A549 (cell line): Measurements from ENCODE around the gene TMLHE. TPM values are rescaled to one million over a fixed set of nuclear protein-coding genes. Genes with fewer than 3 reads are reported as not detected.
A peak's percentile ranks its signal among the peaks of the same experiment; 100 is the strongest.
"Not testable (repeated sequence)": the region's sequence is repeated elsewhere in the genome, so short reads cannot be mapped to it uniquely, and the experiment has no call there.

Experiments used
- ATAC-seq, 2 experiments: fragments of 200-7000 bp in 1 of 2; fragments of >200 bp in 1 of 2; cut with Nextera tagmentation in 1 of 2; cut with Tn5 transposase in 1 of 2; 3 replicates each; pipeline versions ENCODE4 v1.8.0 to v1.9.1; 2018 to 2020; ENCODE audit warnings: mild to moderate bottlenecking in 1 of 2, moderate library complexity in 1 of 2
- CTCF ChIA-PET: fragments of 300-600 bp; sonication (Branson Sonifier 250); formaldehyde crosslinking; extraction: SDS; loops from one replicate; lab custom pipeline; 2021; ENCODE audit warnings: antibody characterized with exemption, inconsistent platforms; lab: Yijun Ruan, JAX
- POLR2A ChIA-PET: fragments of 350-600 bp; formaldehyde crosslinking; extraction: SDS; loops from one replicate; lab custom pipeline; 2021; ENCODE audit warnings: antibody characterized with exemption, inconsistent platforms; lab: Yijun Ruan, JAX
- DNase-seq, 2 experiments: peaks; one replicate each; pipeline versions ENCODE4 v3.0.0 to v3.0.0-alpha.2; 2011 to 2016; ENCODE audit warnings: low read depth in 1 of 2, low spot score in 1 of 2
- FAIRE-seq: peaks from 2 replicates; lab custom pipeline; 2011; peaks lifted over from hg19 to GRCh38; lab: Jason Lieb, UNC
- H3K27ac ChIP-seq, 2 experiments: fragments of >200 bp; sonication (Bioruptor Twin); formaldehyde crosslinking; 3 replicates each; pipeline ENCODE4 v1.5.1; 2016 to 2017
- H3K4me1 ChIP-seq: fragments of >200 bp; sonication (Bioruptor Twin); formaldehyde crosslinking; 3 replicates; pipeline ENCODE4 v1.6.1; 2016
- H3K4me2 ChIP-seq: fragments of >200 bp; sonication (Bioruptor Twin); formaldehyde crosslinking; 3 replicates; pipeline ENCODE4 v1.6.1; 2016
- H3K4me3 ChIP-seq: fragments of >200 bp; sonication (Bioruptor Twin); formaldehyde crosslinking; 3 replicates; pipeline ENCODE4 v1.5.1; 2016
- H3K9me3 ChIP-seq: fragments of >200 bp; sonication (Bioruptor Twin); formaldehyde crosslinking; 3 replicates; pipeline ENCODE4 v1.6.1; 2016
- BHLHE40 ChIP-seq: IDR thresholded peaks from 2 replicates; pipeline ENCODE4 v1.6.1; 2012; ENCODE audit warnings: low read depth, low read length, inconsistent platforms
- CBX2 ChIP-seq: fragments of 200-600 bp; sonication (generic); IDR thresholded peaks from 2 replicates; pipeline ENCODE4 v1.6.1; 2016; ENCODE audit warnings: low read depth, mild to moderate bottlenecking, borderline replicate concordance
- CHD4 ChIP-seq: fragments of 200-600 bp; sonication (generic); IDR thresholded peaks from 2 replicates; pipeline ENCODE4 v1.6.1; 2016; ENCODE audit warnings: antibody characterized with exemption, mild to moderate bottlenecking, borderline replicate concordance
- CTCF ChIP-seq: fragments of >200 bp; sonication (Bioruptor Twin); formaldehyde crosslinking; IDR thresholded peaks from 3 replicates; pipeline ENCODE4 v1.5.1; 2016
- E2F6 ChIP-seq: IDR thresholded peaks from 2 replicates; pipeline ENCODE4 v1.6.1; 2012; ENCODE audit warnings: low read depth, borderline replicate concordance
- EP300 ChIP-seq, 2 experiments: fragments of >200 bp; sonication (Bioruptor Twin); formaldehyde crosslinking; IDR thresholded peaks; 2 replicates in 1 of 2; 3 replicates in 1 of 2; pipeline ENCODE4 v1.6.1; 2016 to 2017
- FOXS1 ChIP-seq: fragments of 250-450 bp; sonication (Bioruptor Pico); IDR thresholded peaks from 2 replicates; pipeline ENCODE4 v1.5.0; 2020; ENCODE audit warnings: mild to moderate bottlenecking, moderate library complexity
- HES2 ChIP-seq: fragments of >200 bp; sonication (Bioruptor Twin); formaldehyde crosslinking; IDR thresholded peaks from 2 replicates; pipeline ENCODE4 v1.6.1; 2016
- HEYL ChIP-seq: fragments of 250-450 bp; sonication (Bioruptor Pico); IDR thresholded peaks from 2 replicates; pipeline ENCODE4 v1.8.0; 2021; ENCODE audit warnings: mild to moderate bottlenecking, moderate library complexity
- HOXA7 ChIP-seq: fragments of 250-450 bp; sonication (Bioruptor Pico); IDR thresholded peaks from 2 replicates; pipeline ENCODE4 v1.5.0; 2020; ENCODE audit warnings: mild to moderate bottlenecking, moderate library complexity
- HOXB5 ChIP-seq: fragments of 250-450 bp; sonication (Bioruptor Pico); IDR thresholded peaks from 2 replicates; pipeline ENCODE4 v1.5.0; 2020; ENCODE audit warnings: mild to moderate bottlenecking, moderate library complexity
- JUN ChIP-seq, 2 experiments: fragments of >200 bp; sonication (Bioruptor Twin); formaldehyde crosslinking; IDR thresholded peaks; 2 replicates in 1 of 2; 3 replicates in 1 of 2; pipeline ENCODE4 v1.6.1; 2016 to 2017
- KDM5A ChIP-seq: fragments of 200-600 bp; sonication (generic); IDR thresholded peaks from 2 replicates; pipeline ENCODE4 v1.6.1; 2016; ENCODE audit warnings: antibody characterized with exemption, mild to moderate bottlenecking
- MAX ChIP-seq: IDR thresholded peaks from 2 replicates; pipeline ENCODE4 v1.6.1; 2012
- PBX3 ChIP-seq: IDR thresholded peaks from 2 replicates; pipeline ENCODE4 v1.6.1; 2012
- POLR2A ChIP-seq: IDR thresholded peaks from 2 replicates; pipeline ENCODE4 v1.6.1; 2012; ENCODE audit warnings: mild to moderate bottlenecking, low read length
- POLR2AphosphoS2 ChIP-seq: conservative IDR thresholded peaks from 2 replicates; pipeline ENCODE4 v1.6.1; 2012; ENCODE audit warnings: low read length, improper control_type of control experiment, inconsistent platforms
- REST ChIP-seq: fragments of 200-600 bp; sonication (generic); IDR thresholded peaks from 2 replicates; pipeline ENCODE4 v1.6.1; 2016; ENCODE audit warnings: antibody characterized with exemption, mild to moderate bottlenecking, moderate library complexity
- RNF2 ChIP-seq: fragments of 200-600 bp; sonication (generic); IDR thresholded peaks from 2 replicates; pipeline ENCODE4 v1.6.1; 2016; ENCODE audit warnings: low read depth, mild to moderate bottlenecking, antibody characterized with exemption, moderate library complexity, borderline replicate concordance
- ZFP36 ChIP-seq: fragments of 450-650 bp; IDR thresholded peaks from 2 replicates; pipeline ENCODE4 v1.6.1; 2014; ENCODE audit warnings: borderline replicate concordance; ENCODE audit not compliant: partially characterized antibody
- ZNF302 ChIP-seq: fragments of 250-450 bp; sonication (Bioruptor Pico); IDR thresholded peaks from 2 replicates; pipeline ENCODE4 v1.9.0; 2021; ENCODE audit warnings: inconsistent platforms, mild to moderate bottlenecking, moderate library complexity
- WGBS: methylation state at CpG from one replicate; pipeline ENCODE4 v1.1.6; 2017; ENCODE audit errors: missing lambda C conversion rate; 5-methylcytosine and 5-hydroxymethylcytosine counted together
- polyA plus RNA-seq, 4 experiments: library from polyadenylated mRNA; depleted of rRNA in 3 of 4; stranded (reverse); fragments of >200 nt; fragmentation: RNase III in 1 of 4; extraction: RNeasy Plus Mini Kit Qiagen cat#74134 plus additional on column Dnase treatment in 1 of 4; gene quantifications; 2 replicates in 3 of 4; 3 replicates in 1 of 4; pipeline ENCODE4 v1.2.3, GENCODE V29; 2011 to 2017

The TMLHE gene
- polyA plus RNA-seq, 2 of the 4 experiments (the other 2 are of a cell fraction) = 10.7 to 23.5 TPM

- no peak for ATAC-seq
- Histone ChIP-seq H3K9me3 (no peaks in the 10 kb centered on the region), H3K4me3 (no peak overlapping the region)
- TF ChIP-seq ZFP36 (no peak), CHD4 (no peak), HOXB5 (CRISPR knock-in tag) (no peak), HEYL (CRISPR knock-in tag) (no peak), CTCF (no peak), ZNF302 (CRISPR knock-in tag) (no peak), E2F6 (no peak), REST (no peak), MAX (no peak), PBX3 (no peak), CBX2 (no peak), POLR2A (no peak), HES2 (no peak), JUN (IDR thresholded peaks at IDR 0.05) (no peak), EP300 (IDR thresholded peaks at IDR 0.05) (no peak)
- TF ChIP-seq, all 56 proteins: peak for 0
- no peaks in the 10 kb centered on the region for H3K4me1 ChIP-seq
- POLR2A ChIA-PET = no interaction called here
- no peak overlapping the region for H3K4me2 ChIP-seq
- FAIRE-seq (no peak), DNase-seq (no peak)
- H3K27ac ChIP-seq = no peak overlapping the region
- CTCF ChIA-PET = no interaction called here
Measured at GRCh38 chrX:155514225-155514624, 98.5 kb downstream of the TMLHE start.

GRCh38 chrX:155505296-155505695 is 107.5 kb downstream of the TMLHE start:
- H3K27ac ChIP-seq = no peak overlapping the region
- TF ChIP-seq POLR2AphosphoS2 = no peak
- TF ChIP-seq FOXS1 = no peak
- no peak for TF ChIP-seq RNF2
- no peak for TF ChIP-seq BHLHE40
- no peak for TF ChIP-seq REST
- no peak for TF ChIP-seq KDM5A
- TF ChIP-seq HOXA7 = no peak
- CTCF ChIA-PET = no interaction called here
- no peaks in the 10 kb centered on the region for H3K9me3 ChIP-seq
- H3K4me2 ChIP-seq = no peak overlapping the region
- no peaks in the 10 kb centered on the region for H3K4me1 ChIP-seq
- POLR2A ChIA-PET = no interaction called here
- FAIRE-seq (no peak), DNase-seq (no peak), ATAC-seq (no peak)
- no peak overlapping the region for H3K4me3 ChIP-seq

GRCh38 chrX:155495134-155495533 is 117.6 kb downstream of the TMLHE start:
- CTCF ChIA-PET, H3K4me3 ChIP-seq, POLR2A ChIA-PET, H3K27ac ChIP-seq, DNase-seq, H3K4me1 ChIP-seq, ATAC-seq, FAIRE-seq, H3K9me3 ChIP-seq, H3K4me2 ChIP-seq: not testable (repeated sequence)
- WGBS = no CpG with 5 or more reads among the region's 2 CpGs

- H3K4me3 ChIP-seq, H3K27ac ChIP-seq, CTCF ChIA-PET, POLR2A ChIA-PET, H3K4me1 ChIP-seq, H3K4me2 ChIP-seq, ATAC-seq, DNase-seq, H3K9me3 ChIP-seq: not testable (repeated sequence)
- 65% methylated on average over 2 of the region's 3 CpGs for WGBS
- peak; percentile 83 for FAIRE-seq
Measured at GRCh38 chrX:155491421-155491820, 121.3 kb downstream of the TMLHE start.
